Right renal cortex interstitium (tissue), 3 donors: ENCODE data around the gene MAGEA2. TPM values are rescaled to one million over a fixed set of nuclear protein-coding genes. Genes with fewer than 3 reads are reported as not detected.
"Not testable (repeated sequence)": the region's sequence is repeated elsewhere in the genome, so short reads cannot be mapped to it uniquely, and the experiment has no call there.

ENCODE experiments used
- DNase-seq, 3 donors: peaks; one replicate each; pipeline ENCODE4 v3.0.0-alpha.2; 2013; ENCODE audit warnings: low read depth in 3 of 3, low spot score in 2 of 3
- polyA plus RNA-seq, 3 donors: library from polyadenylated mRNA; unstranded; fragments of 120-200 nt; gene quantifications; one replicate each; pipeline ENCODE4 v1.2.1, GENCODE V29; 2013; ENCODE audit not compliant: insufficient read length in 3 of 3

MAGEA2 gene
- polyA plus RNA-seq, 3 donors: not detected

DNA sequence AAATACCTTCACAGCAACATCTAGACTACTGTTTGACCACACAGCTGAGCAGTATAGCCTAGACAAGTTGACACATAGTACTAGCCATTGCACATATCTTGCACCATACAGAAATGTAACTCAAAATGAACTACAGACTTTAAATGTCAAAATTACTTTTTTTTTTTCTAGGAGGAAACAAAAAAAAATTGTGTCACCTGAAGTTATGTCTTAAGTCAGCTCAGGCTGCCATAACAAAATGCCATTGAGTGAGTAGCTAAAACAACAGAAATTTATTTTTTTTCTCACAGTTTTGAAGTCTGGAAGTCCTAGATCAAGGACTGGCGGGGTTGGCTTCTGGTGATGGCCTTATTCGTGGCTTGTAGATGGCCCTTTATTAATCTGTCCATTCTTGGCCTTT, 44.5 kb downstream of the MAGEA2 start, which contains the start of gene CSAG2:
Gene CSAG2, minus strand, starts transcription at position 101 of the 400 bp plus-strand sequence. CDS start 161 bp downstream, outside the sequence.
- DNase-seq: not testable (repeated sequence)

DNA sequence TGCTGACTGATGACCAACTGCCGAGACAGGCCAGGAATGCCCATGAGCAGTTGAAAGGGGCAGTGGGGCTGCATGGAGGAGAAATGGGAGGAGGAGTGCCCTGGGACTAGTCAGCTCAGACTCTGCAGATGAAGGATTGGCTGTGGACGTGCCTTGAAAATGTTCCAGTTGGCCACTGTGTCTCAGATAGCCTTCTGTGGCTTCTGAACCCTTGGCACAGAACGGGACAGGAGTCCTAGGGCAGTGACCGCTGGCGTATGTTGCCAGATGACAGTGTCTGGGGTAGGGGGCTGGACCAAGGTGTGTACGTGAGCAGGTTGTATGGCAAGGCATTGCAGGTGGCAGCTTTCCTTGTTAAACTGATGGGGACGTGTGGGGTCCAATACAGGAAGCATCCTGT, 47.1 kb downstream of the MAGEA2 start:
- not testable (repeated sequence) for DNase-seq

- DNase-seq: not testable (repeated sequence)
Measured at GRCh38 chrX:152700390-152700789, 53.3 kb downstream of the MAGEA2 start.

Other genes starting within 250 kb of the MAGEA2 start
- gene GABRQ, start 115.9 kb downstream of the MAGEA2 start, polyA plus RNA-seq: 1 to 10 TPM; 1.4 to 2.0 (median 1.6) TPM
- not detected for gene MAGEA3, start 55.0 kb downstream of the MAGEA2 start, polyA plus RNA-seq
- not detected for gene CSAG2, start 44.6 kb downstream of the MAGEA2 start, polyA plus RNA-seq
- gene MAGEA2B, start 39.2 kb downstream of the MAGEA2 start, polyA plus RNA-seq: not detected
- not detected for gene CSAG1, start 20.1 kb downstream of the MAGEA2 start, polyA plus RNA-seq
- not detected for gene MAGEA12, start 20.1 kb downstream of the MAGEA2 start, polyA plus RNA-seq
- not detected for gene CSAG3, start 5.4 kb upstream of the MAGEA2 start, polyA plus RNA-seq
- not detected for gene MAGEA6, start 15.8 kb upstream of the MAGEA2 start, polyA plus RNA-seq
- 100 to 1,000 TPM; 132 to 135 (median 133) TPM for gene CETN2, start 76.9 kb upstream of the MAGEA2 start, polyA plus RNA-seq
- gene NSDHL, start 77.2 kb upstream of the MAGEA2 start, polyA plus RNA-seq: 10 to 100 TPM; 30.8 to 31.8 (median 31.2) TPM
- gene ZNF185, start 144.2 kb upstream of the MAGEA2 start, polyA plus RNA-seq: 10 to 100 TPM; 46.7 to 50.7 (median 49.5) TPM
- gene PNMA5, start 240.3 kb upstream of the MAGEA2 start, polyA plus RNA-seq: under 1 TPM; 0.10 to 0.40 (median 0.21) TPM